Peyer's patch (tissue), 4 donors: ENCODE results near the gene CDK19.

ENCODE experiments used
- CTCF ChIP-seq, 6 experiments: fragments of 450-650 bp in 4 of 6; fragments of 200-600 bp in 2 of 6; sonication (generic) in 1 of 6; IDR thresholded peaks; one replicate each; pipeline ENCODE4 v1.5.1; 2017 to 2019; ENCODE audit warnings: antibody characterized with exemption in 6 of 6, mild to moderate bottlenecking in 3 of 6, moderate library complexity in 1 of 6
- POLR2A ChIP-seq, 2 donors: fragments of 450-650 bp; IDR thresholded peaks; one replicate each; pipeline ENCODE4 v1.5.1; 2017; ENCODE audit warnings: antibody characterized with exemption in 2 of 2, mild to moderate bottlenecking in 2 of 2, moderate library complexity in 2 of 2

- no peak for TF ChIP-seq CTCF (IDR thresholded peaks at IDR 0.05)
- TF ChIP-seq POLR2A (IDR thresholded peaks at IDR 0.05): no peak
Observed at GRCh38 chr6:110573537-110573936, 241.7 kb downstream of the CDK19 start.
